NCI-H1436 treated with DMSO at 0.1 percent for 48 hours (cell line): ENCODE results near the gene GTPBP10.
A peak's percentile ranks its signal among the peaks of the same experiment; 100 is the strongest.
"Not testable (repeated sequence)": the region's sequence is repeated elsewhere in the genome, so short reads cannot be mapped to it uniquely, and the experiment has no call there.

Source experiments
- DNase-seq: peaks from one replicate; lab custom pipeline; 2025; lab: John Stamatoyannopoulos, UW

GTPBP10 gene

DNA sequence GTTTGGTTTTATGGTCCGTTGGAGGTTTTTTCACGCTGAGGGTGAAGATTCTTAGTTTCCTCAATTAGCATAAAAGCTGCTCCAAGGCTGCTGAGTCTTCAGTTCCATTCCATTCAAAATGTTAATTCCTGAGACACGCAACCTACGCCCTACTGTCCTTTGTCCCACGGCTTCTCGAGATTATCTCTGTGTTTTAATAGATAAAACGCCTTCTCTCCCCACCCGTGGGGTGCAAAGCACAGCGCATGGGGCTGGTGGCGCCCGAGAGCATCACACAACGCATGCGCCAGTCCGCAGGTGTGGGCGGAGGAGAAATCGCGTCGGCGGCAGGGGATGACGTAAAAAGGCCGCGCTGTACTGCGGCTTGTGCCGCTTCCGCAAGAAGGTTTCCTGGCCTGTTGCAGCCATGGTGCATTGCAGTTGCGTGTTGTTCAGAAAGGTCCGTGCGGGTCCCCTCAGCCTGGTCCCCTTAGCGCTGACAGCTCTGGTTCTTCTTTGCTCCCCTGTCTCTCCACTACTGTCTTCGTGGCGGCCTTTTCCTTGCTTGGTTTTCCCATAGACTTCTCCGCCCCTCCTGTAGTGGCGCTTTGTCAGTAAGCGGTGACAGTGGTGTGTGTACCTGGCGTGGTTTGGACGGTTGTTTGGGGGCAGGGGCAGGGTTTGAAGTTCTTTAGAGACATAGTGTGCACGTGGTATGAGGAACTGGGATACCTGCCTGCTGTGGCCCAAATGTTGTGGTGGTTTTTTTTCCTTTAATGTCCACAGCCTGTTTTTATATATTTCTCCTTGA lies at the start of gene GTPBP10:
Gene GTPBP10, plus strand, starts transcription at position 381 of the 790 bp plus-strand sequence. Its CDS starts 26 bp downstream, at position 407.
- DNase-seq, result peak; percentile 75

DNA sequence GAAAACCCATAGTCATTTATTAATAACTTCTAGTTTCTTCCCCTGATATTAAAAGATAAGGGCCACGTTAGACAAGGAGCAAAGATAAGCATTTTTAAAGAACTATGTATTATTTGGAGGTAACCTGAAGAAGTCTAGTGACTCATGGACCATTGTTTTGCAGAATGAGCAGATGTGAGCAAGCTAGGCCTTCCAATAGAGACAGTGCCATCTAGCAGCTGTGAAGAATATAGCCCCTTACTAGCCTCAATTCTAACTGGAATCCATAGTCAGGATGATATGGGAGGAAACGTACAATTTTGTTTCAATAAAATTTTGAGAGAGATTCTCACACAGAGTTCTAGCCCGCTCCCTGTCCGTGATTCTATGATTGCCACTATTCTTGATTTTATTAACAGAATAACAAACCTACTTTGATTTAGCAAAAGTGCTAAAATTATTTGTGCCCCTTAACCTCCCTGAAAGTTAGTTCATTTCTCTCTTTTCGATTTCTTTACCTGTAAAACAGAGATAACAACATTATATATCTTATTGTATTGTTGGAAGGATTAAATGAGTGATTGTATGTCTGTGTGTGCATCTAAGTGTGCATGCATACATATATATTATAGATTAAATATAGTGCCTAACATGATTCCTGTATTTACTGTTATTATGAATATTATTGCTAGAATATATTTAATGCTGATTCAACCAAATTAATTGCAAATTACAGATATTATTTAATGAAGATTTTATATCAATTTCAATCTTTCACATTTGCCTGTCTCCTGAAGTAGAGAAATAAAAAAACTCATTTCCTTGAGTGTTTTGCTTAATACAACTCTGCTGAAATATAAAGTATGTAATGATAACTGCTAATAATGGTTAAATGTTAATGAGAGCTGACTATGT lies 48.1 kb upstream of the GTPBP10 start:
- DNase-seq, result no peak

- DNase-seq, result no peak
These were observed 43.3 kb upstream of the GTPBP10 start for GRCh38 chr7:90303241-90303640.

- DNase-seq, result no peak
These were observed 36.6 kb upstream of the GTPBP10 start for GRCh38 chr7:90309872-90310271.

- no peak for DNase-seq
These were observed 35.3 kb upstream of the GTPBP10 start for GRCh38 chr7:90311175-90311574.

- DNase-seq, result no peak
These were observed 33.8 kb upstream of the GTPBP10 start for GRCh38 chr7:90312745-90313144.

DNA sequence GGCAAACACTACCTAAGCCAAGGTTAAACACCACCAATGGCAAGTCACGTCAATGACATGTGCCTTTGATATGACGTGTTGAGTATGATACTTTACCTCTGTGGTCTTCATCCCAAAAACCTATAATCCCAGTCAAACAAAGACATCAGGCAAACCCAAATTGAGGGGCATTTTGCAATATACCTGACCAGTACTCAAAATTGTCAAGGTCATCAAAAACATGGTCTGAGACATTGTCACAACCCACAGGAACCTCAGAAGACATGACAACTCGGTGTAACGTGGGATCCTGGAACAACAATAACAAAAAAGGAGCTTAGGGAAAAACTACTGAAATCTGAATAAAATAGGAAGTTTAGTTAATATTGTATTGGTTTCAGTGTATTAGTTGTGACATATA lies 32.6 kb upstream of the GTPBP10 start:
- no peak for DNase-seq

- no peak for DNase-seq
These were observed 26.5 kb upstream of the GTPBP10 start for GRCh38 chr7:90320014-90320413.

GRCh38 chr7:90320418-90320800 lies 26.1 kb upstream of the GTPBP10 start:
- DNase-seq, result no peak

DNA sequence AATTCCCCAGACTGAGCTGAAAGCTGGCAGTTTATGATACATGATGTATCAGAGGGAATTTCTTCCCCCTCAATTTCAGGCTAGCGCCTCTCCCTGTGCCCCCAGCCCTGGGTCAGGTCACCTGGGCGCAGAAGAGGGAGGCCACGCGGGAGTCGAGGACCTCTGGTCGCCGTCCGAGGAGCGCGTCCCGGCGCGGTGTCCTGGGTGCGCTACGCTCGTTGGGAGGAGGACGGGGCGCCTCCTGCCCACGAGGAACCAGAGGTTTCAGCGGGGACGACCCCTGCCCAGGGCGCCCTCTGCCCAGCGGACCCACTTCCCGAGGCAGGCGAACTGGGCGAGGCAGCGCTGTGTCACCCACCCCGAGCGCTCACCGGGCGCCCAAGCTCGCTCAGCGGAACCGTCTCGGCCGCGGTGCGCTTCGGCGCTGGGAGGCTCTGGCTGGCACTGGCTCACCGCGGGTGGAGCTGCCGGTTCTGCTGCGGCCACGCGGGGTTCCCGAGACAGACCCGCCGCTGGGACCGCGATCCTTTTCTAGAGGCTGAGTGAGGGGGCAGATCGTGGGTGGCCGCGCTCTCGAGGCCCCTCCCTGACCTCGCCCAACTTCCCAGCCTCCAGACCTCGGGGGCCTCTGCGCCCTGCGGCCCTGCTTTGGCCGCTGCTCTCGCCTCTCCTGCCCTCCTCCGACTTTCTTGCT lies 25.6 kb upstream of the GTPBP10 start, which contains the start of gene FAM237B:
Gene FAM237B, minus strand, starts transcription at position 504 of the 694 bp plus-strand sequence. CDS start 1,556 bp downstream, outside the sequence.
- DNase-seq, result no peak

- no peak for DNase-seq
These were observed 23.7 kb upstream of the GTPBP10 start for GRCh38 chr7:90322837-90323236.

GRCh38 chr7:90326500-90326899 lies 20.0 kb upstream of the GTPBP10 start:
- no peak for DNase-seq

GRCh38 chr7:90334193-90334843 lies 12.2 kb upstream of the GTPBP10 start:
- no peak for DNase-seq

DNA sequence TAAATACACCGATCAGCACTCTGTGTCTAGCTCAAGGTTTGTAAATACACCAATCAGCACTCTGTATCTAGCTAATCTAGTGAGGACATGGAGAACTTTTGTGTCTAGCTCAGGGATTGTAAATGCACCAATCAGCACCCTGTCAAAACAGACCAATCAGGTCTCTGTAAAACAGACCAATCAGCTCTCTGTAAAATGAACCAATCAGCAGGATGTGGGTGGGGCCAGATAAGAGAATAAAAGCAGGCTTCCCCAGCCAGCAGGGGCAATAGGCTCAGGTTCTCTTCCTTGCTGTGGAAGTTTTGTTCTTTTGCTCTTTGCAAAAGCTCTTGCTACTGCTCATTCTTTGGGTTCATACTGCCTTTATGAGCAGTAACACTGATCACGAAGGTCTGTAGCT lies 11.6 kb upstream of the GTPBP10 start:
- DNase-seq, result not testable (repeated sequence)

GRCh38 chr7:90337106-90337505 lies 9.4 kb upstream of the GTPBP10 start:
- DNase-seq, result no peak

GRCh38 chr7:90345016-90345415 lies 1.5 kb upstream of the GTPBP10 start:
- DNase-seq, result no peak

GRCh38 chr7:90345595-90346335 lies 751 bp upstream of the GTPBP10 start:
- DNase-seq, result no peak

GRCh38 chr7:90347759-90348158 lies 1.2 kb downstream of the GTPBP10 start:
- no peak for DNase-seq

DNA sequence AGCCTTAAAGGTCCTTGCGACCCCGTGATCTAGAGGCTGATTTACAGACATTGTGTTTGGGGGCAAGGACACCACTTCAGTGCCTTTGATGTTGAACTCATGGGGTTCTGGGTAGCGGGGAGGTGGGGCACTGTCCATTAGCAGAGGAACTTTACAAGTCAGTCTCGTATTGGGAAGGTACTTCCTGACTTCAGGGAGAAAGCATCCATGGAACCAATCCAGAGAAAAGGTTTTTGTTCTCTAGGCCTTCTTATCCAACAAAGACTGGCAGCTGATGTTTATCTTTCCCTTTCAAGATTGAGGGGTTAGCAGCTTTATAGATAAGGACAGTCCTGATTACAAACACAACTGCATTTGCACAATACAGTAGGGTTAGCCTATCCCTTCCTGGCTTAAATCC lies 2.8 kb downstream of the GTPBP10 start:
- DNase-seq, result no peak

DNA sequence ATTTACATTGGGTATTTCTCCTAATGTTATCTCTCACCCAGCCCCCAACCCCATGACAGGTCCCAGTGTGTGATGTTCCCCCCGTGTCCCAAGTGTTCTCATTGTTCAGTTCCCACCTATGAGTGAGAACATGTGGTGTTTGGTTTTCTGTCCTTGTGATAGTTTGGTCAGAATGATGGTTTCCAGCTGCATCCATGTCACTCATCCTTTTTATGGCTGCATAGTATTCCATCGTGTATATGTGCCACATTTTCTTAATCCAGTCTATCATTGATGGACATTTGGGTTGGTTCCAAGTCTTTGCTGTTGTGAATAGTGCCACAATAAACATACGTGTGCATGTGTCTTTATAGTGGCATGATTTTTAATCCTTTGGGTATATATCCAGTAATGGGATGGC lies 3.5 kb downstream of the GTPBP10 start:
- not testable (repeated sequence) for DNase-seq

DNA sequence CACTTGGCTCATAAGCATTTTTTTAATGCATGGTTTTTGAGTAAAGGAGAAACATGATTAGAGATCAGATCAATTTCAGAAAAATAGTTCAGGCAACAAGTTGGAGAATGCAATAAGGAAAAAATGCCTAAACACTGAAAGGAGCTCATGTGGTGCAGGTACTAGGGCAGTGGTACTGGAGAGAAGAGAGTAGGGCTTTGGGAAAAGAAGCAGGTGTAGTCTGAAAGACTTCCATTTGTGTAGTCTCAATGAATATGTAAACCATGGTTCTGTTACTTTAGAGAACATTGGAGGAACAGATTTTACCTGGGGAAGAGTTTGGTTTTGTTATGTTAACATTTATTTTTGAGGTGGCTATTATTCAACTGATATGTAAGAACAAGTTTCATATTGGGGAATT lies 5.5 kb downstream of the GTPBP10 start:
- no peak for DNase-seq
